Peyer's patch (tissue), 4 donors: ENCODE measurements around the gene PDLIM1. TPM values are rescaled to one million over a fixed set of nuclear protein-coding genes. Genes with fewer than 3 reads are reported as not detected.

ENCODE experiments used
- DNase-seq, 3 donors: peaks; one replicate each; pipeline ENCODE4 v3.0.0-alpha.2; 2017 to 2019
- H3K27ac ChIP-seq, 4 donors: fragments of 200-600 bp; sonication (generic); one replicate each; pipeline ENCODE4 v1.5.1; 2016 to 2019
- H3K27me3 ChIP-seq, 2 donors: fragments of 200-600 bp; sonication (generic); one replicate each; pipeline ENCODE4 v1.5.1; 2019
- H3K36me3 ChIP-seq, 3 donors: fragments of 200-600 bp; sonication (generic); one replicate each; pipeline ENCODE4 v1.5.1; 2016 to 2019
- H3K4me1 ChIP-seq, 4 donors: fragments of 200-600 bp; sonication (generic); one replicate each; pipeline ENCODE4 v1.5.1; 2016 to 2019
- H3K4me3 ChIP-seq, 4 donors: fragments of 200-600 bp; sonication (generic); 1 replicate in 3 of 4; 2 replicates in 1 of 4; pipeline ENCODE4 v1.5.1; 2016 to 2019; ENCODE audit warnings: mild to moderate bottlenecking in 1 of 4
- H3K9me3 ChIP-seq, 4 donors: fragments of 200-600 bp; sonication (generic); one replicate each; pipeline ENCODE4 v1.5.1; 2016 to 2019; ENCODE audit warnings: mild to moderate bottlenecking in 1 of 4
- CTCF ChIP-seq, 6 experiments: fragments of 450-650 bp in 4 of 6; fragments of 200-600 bp in 2 of 6; sonication (generic) in 1 of 6; IDR thresholded peaks; one replicate each; pipeline ENCODE4 v1.5.1; 2017 to 2019; ENCODE audit warnings: antibody characterized with exemption in 6 of 6, mild to moderate bottlenecking in 3 of 6, moderate library complexity in 1 of 6
- POLR2A ChIP-seq, 2 donors: fragments of 450-650 bp; IDR thresholded peaks; one replicate each; pipeline ENCODE4 v1.5.1; 2017; ENCODE audit warnings: antibody characterized with exemption in 2 of 2, mild to moderate bottlenecking in 2 of 2, moderate library complexity in 2 of 2
- total RNA-seq, 4 donors: library from RNA; depleted of rRNA; stranded (reverse); fragments of >200 nt; gene quantifications; one replicate each; pipeline ENCODE4 v1.1.0, GENCODE V29; 2016

PDLIM1 gene
- total RNA-seq, 4 donors from 2014 or later = 180 to 351 (median 240) TPM

GRCh38 chr10:95293631-95294030 is 2.8 kb upstream of the PDLIM1 start:
- no peaks in the 10 kb centered on the region for H3K36me3 ChIP-seq
- no peak overlapping the region for H3K4me3 ChIP-seq
- no peaks in the 10 kb centered on the region for H3K9me3 ChIP-seq
- H3K27ac ChIP-seq = peak overlapping the region in 2 of 4 donors; percentile 25 to 91
- H3K27me3 ChIP-seq = no peaks in the 10 kb centered on the region
- peaks cover 0 to 31% (median 17%) of the 10 kb centered on the region in 4 donors for H3K4me1 ChIP-seq
- TF ChIP-seq CTCF (IDR thresholded peaks at IDR 0.05) (no peak), POLR2A (IDR thresholded peaks at IDR 0.05) (no peak)
- DNase-seq = no peak

GRCh38 chr10:95291365-95292039 is 699 bp upstream of the PDLIM1 start:
- H3K4me3 ChIP-seq = peak overlapping the region; percentile 79 to 94 (median 86)
- H3K27ac ChIP-seq = peak overlapping the region; percentile 91 to 99 (median 96)
- H3K9me3 ChIP-seq = no peaks in the 10 kb centered on the region

GRCh38 chr10:95289921-95290421 is 832 bp downstream of the PDLIM1 start:
- Histone ChIP-seq H3K4me3 (peak overlapping the region; percentile 79 to 94 (median 86)), H3K9me3 (no peaks in the 10 kb centered on the region), H3K27me3 (no peaks in the 10 kb centered on the region), H3K27ac (peak overlapping the region; percentile 91 to 99 (median 96)), H3K4me1 (peaks cover 0 to 52% (median 20%) of the 10 kb centered on the region in 4 donors), H3K36me3 (no peaks in the 10 kb centered on the region)
- DNase-seq = peak in 1 of 3 donors; percentile 48
- peak in 1 of 6 experiments; percentile 1 for TF ChIP-seq CTCF (IDR thresholded peaks at IDR 0.05)
- TF ChIP-seq POLR2A (IDR thresholded peaks at IDR 0.05) = no peak

More at GRCh38 chr10:95291365-95292039, 699 bp upstream of the PDLIM1 start:
- no peak for DNase-seq
- H3K4me1 ChIP-seq = peaks cover 0 to 45% (median 20%) of the 10 kb centered on the region in 4 donors
- no peaks in the 10 kb centered on the region for H3K27me3 ChIP-seq
- TF ChIP-seq POLR2A (IDR thresholded peaks at IDR 0.05) (no peak), CTCF (IDR thresholded peaks at IDR 0.05) (no peak)
- H3K36me3 ChIP-seq = no peaks in the 10 kb centered on the region

GRCh38 chr10:95289003-95289920 is 1.5 kb downstream of the PDLIM1 start:
- peak in 2 of 3 donors; percentile 69 to 74 for DNase-seq
- H3K4me1 ChIP-seq = peaks cover 0 to 53% (median 15%) of the 10 kb centered on the region in 4 donors
- peak overlapping the region; percentile 91 to 99 (median 96) for H3K27ac ChIP-seq
- peak overlapping the region; percentile 79 to 94 (median 86) for H3K4me3 ChIP-seq
- H3K9me3 ChIP-seq = no peaks in the 10 kb centered on the region
- no peaks in the 10 kb centered on the region for H3K27me3 ChIP-seq
- TF ChIP-seq POLR2A (IDR thresholded peaks at IDR 0.05) = peak; percentile 47 to 66
- peak in 4 of 6 experiments; percentile 20 to 57 (median 51) for TF ChIP-seq CTCF (IDR thresholded peaks at IDR 0.05)
- H3K36me3 ChIP-seq = no peaks in the 10 kb centered on the region

- H3K4me3 ChIP-seq = peak overlapping the region in 2 of 4 donors; percentile 83 to 89
- peak overlapping the region in 3 of 4 donors; percentile 21 to 98 (median 95) for H3K27ac ChIP-seq
- DNase-seq = no peak
- H3K9me3 ChIP-seq = no peaks in the 10 kb centered on the region
- TF ChIP-seq CTCF (IDR thresholded peaks at IDR 0.05) (no peak), POLR2A (IDR thresholded peaks at IDR 0.05) (no peak)
- no peaks in the 10 kb centered on the region for H3K27me3 ChIP-seq
- H3K36me3 ChIP-seq = no peaks in the 10 kb centered on the region
- peaks cover 0 to 53% (median 14%) of the 10 kb centered on the region in 4 donors for H3K4me1 ChIP-seq
These were observed 2.5 kb downstream of the PDLIM1 start for GRCh38 chr10:95288303-95288702.
